GM10266 (cell line): ENCODE data around the gene AGPAT3.

Experiments
- DNase-seq: peaks from one replicate; pipeline ENCODE4 v3.0.0; 2012; ENCODE audit errors: extremely low spot score
- TF ChIP-seq, protein P1 (sequence below): IDR thresholded peaks from 2 replicates; pipeline ENCODE4 v1.5.1; 2012; ENCODE audit warnings: mild to moderate bottlenecking, low read depth; ENCODE audit not compliant: control insufficient read depth, insufficient read depth; ENCODE audit errors: missing control alignments

AGPAT3 gene

DNA sequence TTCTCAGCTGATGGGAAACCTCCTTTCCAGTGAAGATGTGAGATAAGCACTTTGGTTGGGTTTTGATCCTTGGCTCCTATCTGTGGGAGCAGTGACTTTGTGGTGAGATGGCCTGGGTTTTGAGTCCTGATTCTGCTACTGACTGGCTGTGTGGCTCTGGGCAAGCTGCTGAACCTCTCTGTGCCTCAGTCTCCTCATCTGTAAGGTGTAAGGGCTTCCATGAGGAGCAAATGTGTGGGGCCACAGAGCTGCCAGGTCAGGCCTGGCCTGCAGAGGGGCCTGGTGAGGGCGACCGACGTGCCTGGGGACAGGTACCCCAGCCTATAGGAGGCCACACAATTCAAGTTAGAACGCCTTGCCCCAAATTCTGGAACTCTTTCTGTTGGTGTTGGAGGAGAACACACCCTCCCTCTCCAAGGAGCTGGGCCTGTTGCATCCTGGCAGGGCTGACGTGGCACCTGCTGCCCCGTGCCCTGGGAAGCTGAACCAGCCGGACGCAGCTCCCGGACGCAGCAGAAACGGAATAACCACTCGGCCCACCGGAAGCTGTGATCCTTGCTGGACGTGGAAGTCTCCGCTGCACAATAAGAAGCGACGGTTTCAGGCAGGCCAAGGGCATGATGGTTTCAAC, 62.7 kb downstream of the AGPAT3 start:
- no peak for DNase-seq
- TF ChIP-seq, protein P1, sequence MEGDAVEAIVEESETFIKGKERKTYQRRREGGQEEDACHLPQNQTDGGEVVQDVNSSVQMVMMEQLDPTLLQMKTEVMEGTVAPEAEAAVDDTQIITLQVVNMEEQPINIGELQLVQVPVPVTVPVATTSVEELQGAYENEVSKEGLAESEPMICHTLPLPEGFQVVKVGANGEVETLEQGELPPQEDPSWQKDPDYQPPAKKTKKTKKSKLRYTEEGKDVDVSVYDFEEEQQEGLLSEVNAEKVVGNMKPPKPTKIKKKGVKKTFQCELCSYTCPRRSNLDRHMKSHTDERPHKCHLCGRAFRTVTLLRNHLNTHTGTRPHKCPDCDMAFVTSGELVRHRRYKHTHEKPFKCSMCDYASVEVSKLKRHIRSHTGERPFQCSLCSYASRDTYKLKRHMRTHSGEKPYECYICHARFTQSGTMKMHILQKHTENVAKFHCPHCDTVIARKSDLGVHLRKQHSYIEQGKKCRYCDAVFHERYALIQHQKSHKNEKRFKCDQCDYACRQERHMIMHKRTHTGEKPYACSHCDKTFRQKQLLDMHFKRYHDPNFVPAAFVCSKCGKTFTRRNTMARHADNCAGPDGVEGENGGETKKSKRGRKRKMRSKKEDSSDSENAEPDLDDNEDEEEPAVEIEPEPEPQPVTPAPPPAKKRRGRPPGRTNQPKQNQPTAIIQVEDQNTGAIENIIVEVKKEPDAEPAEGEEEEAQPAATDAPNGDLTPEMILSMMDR, result no peak

DNA sequence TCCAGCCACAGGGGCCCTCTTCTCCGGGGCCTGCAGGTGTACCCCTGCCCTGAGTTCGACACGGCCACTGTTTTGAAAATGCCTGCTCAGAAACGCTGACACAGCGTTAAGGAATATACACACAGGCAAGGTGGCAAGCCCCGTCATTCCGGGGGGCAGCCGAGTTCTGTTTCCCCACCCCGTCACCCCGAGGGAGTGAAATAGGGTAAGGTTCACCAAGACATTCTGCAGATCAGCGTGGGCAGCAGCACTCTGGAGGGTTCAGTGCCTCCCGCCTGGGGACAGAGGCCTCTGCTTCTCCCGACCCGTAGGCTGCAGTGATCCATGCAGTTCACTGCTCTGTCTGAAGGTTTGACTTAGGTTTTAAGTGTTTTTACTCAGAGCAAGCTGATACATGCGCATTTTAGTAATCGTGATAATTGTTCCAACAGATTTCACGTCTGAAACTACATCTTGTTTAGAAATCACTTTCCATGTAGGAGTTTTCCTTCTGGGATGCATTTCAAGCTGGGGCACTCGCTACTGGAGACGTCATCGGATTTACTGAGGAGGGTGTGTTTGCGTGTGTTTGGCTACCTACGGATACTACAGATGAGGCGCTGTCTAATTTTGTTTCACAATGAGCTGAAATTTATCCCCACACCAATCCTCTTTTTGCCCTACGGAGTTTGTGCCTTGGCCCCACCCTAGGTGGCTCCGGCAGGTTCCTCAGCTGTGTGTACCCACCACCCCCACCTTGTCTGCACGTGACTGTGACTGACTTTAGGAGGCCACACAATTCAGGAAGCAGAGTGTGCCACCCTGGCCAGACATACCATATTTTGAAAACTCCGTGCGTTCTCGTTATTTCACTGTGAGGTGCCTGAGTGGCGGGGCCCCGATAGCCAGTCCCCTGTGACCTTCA, 63.5 kb downstream of the AGPAT3 start:
- TF ChIP-seq, protein P1, result no peak
- no peak for DNase-seq

DNA sequence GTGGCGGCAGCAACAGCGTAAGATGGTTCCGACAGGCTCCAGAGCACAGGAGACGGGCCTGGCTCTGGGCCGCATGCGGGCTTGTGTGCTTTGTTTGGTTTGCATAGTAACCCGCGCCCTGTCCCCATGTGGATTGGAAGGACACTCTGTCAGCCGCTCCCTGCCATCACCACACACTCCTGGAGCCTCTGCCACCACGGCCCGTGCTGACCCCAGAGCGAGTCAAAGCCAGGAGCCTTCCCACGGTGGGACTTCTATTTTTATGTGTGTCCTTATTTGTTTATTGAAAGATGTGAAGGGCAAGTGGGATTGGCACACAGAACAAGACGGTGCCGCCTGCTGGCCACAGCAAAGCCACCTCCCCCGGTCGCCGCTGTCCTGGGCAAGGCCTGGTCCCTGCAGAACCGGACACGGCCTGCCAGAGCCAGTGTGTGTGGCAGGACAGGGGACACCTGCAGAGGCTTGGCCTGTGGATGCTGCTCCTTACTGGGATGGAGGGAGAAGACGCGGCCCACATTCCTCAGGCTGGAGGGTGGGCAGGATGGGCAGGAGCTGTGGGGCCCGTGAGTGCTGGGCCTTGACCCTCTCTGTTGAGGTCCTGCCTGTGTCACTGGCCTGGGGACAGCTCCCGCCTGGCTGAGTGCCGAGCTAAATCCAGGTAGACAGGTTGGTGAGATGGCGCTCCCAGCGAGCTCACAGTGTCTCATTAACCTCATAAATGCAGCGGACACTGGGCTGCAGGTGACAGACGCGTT, 64.4 kb downstream of the AGPAT3 start:
- no peak for DNase-seq
- TF ChIP-seq, protein P1, result no peak

DNA sequence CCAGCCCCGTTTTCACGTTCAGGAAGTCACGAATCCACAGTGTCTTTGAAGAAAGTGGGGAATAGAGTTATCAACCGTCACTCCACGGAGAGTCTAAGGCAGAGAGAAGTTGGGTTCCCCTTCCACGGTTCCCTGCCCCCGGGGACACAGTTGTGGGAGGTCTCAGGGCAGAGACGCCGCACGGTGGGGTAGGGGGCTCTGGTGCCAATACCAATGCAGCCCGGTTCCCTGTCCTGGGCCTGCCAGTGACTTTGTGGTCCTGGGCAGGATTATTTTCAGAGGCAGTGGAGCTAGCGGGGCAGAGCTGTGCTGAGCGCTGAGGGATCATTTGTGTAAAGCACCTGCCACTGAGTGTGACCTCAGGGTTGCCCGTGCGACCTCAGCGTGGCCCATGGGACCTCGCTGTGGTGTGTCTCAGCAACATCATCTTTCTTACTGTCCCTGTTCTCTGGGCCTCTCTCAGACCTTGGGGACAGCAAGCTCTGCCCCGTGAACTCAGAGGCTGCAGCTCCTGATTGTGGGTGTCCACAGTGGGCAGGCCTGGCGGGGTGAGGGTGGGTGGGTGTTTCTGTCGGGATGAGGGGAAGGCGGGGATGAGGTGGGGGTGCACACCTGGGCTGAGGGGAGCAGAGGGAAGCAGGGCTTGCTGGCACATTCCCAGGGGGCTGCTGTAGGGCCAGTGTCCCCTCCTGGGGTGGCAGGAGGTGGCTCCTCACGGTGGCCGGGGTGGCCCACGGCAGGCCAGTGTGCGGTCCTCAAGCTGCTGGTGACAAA, 65.2 kb downstream of the AGPAT3 start:
- DNase-seq, result no peak
- TF ChIP-seq, protein P1, result no peak

- DNase-seq, result no peak
Observed at GRCh38 chr21:43930848-43931375, 65.9 kb downstream of the AGPAT3 start.

DNA sequence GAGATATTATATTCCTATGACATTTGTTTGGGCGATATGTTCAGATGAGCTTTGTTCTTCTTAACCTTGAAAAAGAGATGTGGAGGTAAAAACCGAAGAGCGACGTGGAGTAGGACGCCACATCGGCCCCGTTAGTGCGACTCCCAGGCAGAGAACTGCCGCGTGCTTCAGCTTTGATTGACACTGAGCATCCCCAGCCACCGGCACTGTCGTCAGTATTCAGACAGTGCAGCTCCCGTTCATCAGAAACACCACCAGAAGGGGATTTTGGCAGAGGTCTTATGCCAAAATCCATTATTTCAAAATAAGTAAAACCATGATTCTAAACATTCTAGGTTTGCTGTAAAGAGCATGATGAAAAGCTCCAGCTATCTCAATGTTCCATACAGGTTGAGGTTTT, 66.5 kb downstream of the AGPAT3 start:
- TF ChIP-seq, protein P1, result no peak
- DNase-seq, result no peak

More at GRCh38 chr21:43930848-43931375, 65.9 kb downstream of the AGPAT3 start:
- TF ChIP-seq, protein P1, result no peak
